HCT116 (cell line): ENCODE measurements around the gene METTL1. TPM values are rescaled to one million over a fixed set of nuclear protein-coding genes. Genes with fewer than 3 reads are reported as not detected.

ENCODE experiments used
- ATAC-seq: fragments of 200-7000 bp; cut with Tn5 transposase; 2 replicates; pipeline ENCODE4 v1.9.1; 2020; ENCODE audit warnings: mild to moderate bottlenecking, moderate library complexity
- BruUV-seq: library from RNA; stranded (reverse); fragments of 400-500 nt; replicated peaks from 2 replicates; lab custom pipeline; 2021; lab: Mats Ljungman, UMichigan
- CTCF ChIA-PET: fragments of 300-600 bp; sonication (Branson Sonifier 250); formaldehyde crosslinking; loops from one replicate; lab custom pipeline; 2021; ENCODE audit warnings: antibody characterized with exemption; lab: Charles Lee
- POLR2A ChIA-PET: fragments of 300-600, 350-600 bp; sonication (Branson Sonifier 250); formaldehyde crosslinking; loops from one replicate; lab custom pipeline; 2021; ENCODE audit warnings: antibody characterized with exemption; lab: Charles Lee
- RAD21 ChIA-PET, 2 experiments: fragments of 300-600 bp; sonication (Branson Sonifier 250); formaldehyde crosslinking; loops; one replicate each; lab custom pipeline; 2023; ENCODE audit warnings: low total read pairs in 2 of 2; ENCODE audit not compliant: uncharacterized antibody in 2 of 2, unreplicated experiment in 2 of 2, low non-redundant PET in 1 of 2; lab: Charles Lee
- DNase-seq: peaks from one replicate; pipeline ENCODE4 v3.0.0-alpha.2; 2010; ENCODE audit warnings: low read depth, low spot score
- H2AFZ ChIP-seq: fragments of 200-600 bp; shearing (Covaris generic), sonication (generic); 2 replicates; pipeline ENCODE4 v1.6.1; 2017; ENCODE audit warnings: low read depth, mixed run types, mixed read lengths, antibody characterized with exemption, low read length; ENCODE audit not compliant: poor library complexity, severe bottlenecking
- H3K27ac ChIP-seq: 2 replicates; pipeline ENCODE4 v1.5.1; 2012; ENCODE audit warnings: low read depth, low read length
- H3K27me3 ChIP-seq: fragments of 200-600 bp; sonication (generic); 2 replicates; pipeline ENCODE4 v1.6.1; 2016; ENCODE audit warnings: mixed run types, low read length, mixed read lengths; ENCODE audit not compliant: insufficient read depth
- H3K36me3 ChIP-seq, 2 experiments: fragments of 200-500 bp in 1 of 2; fragments of 200-600 bp in 1 of 2; sonication (Bioruptor generic) in 1 of 2; sonication (generic) in 1 of 2; 2 replicates each; pipeline versions ENCODE4 v1.5.1 to v1.6.1; 2014 to 2016; ENCODE audit warnings: low read length in 2 of 2, inconsistent platforms in 1 of 2, mixed read lengths in 1 of 2, mixed run types in 1 of 2; ENCODE audit not compliant: insufficient read depth in 2 of 2, control insufficient read depth in 1 of 2
- H3K4me1 ChIP-seq, 2 experiments: fragments of 200-600 bp in 1 of 2; sonication (generic) in 1 of 2; 2 replicates each; pipeline versions ENCODE4 v1.5.1 to v1.6.1; 2012 to 2017; ENCODE audit warnings: low read length in 2 of 2, inconsistent platforms in 1 of 2, mild to moderate bottlenecking in 1 of 2, mixed read lengths in 1 of 2, mixed run types in 1 of 2, moderate library complexity in 1 of 2; ENCODE audit not compliant: insufficient read depth in 2 of 2, control insufficient read depth in 1 of 2
- H3K4me2 ChIP-seq: fragments of 200-600 bp; sonication (generic); 2 replicates; pipeline ENCODE4 v1.6.1; 2017; ENCODE audit warnings: mixed run types, low read length, mixed read lengths
- H3K4me3 ChIP-seq, 2 experiments: fragments of 200-600 bp in 1 of 2; sonication (generic) in 1 of 2; replicated peaks in 1 of 2; 2 replicates each; pipeline ENCODE4 v1.5.1; 2011 to 2016; ENCODE audit warnings: low read length in 2 of 2, control low read depth in 1 of 2, low read depth in 1 of 2, mild to moderate bottlenecking in 1 of 2, mixed read lengths in 1 of 2, mixed run types in 1 of 2
- H3K79me2 ChIP-seq: fragments of 200-600 bp; sonication (generic); 2 replicates; pipeline ENCODE4 v1.6.1; 2017; ENCODE audit warnings: mild to moderate bottlenecking, mixed run types, low read length, moderate library complexity, mixed read lengths; ENCODE audit not compliant: insufficient read depth
- H3K9ac ChIP-seq: fragments of 200-600 bp; sonication (generic); 2 replicates; pipeline ENCODE4 v1.6.1; 2016; ENCODE audit warnings: low read length, mixed read lengths
- H3K9me2 ChIP-seq: fragments of 200-600 bp; sonication (generic), shearing (Covaris generic); 2 replicates; pipeline ENCODE4 v1.6.1; 2017; ENCODE audit warnings: mixed run types, mild to moderate bottlenecking, moderate library complexity; ENCODE audit not compliant: insufficient read depth
- H3K9me3 ChIP-seq, 2 experiments: fragments of 200-500 bp in 1 of 2; fragments of 200-600 bp in 1 of 2; sonication (Bioruptor generic) in 1 of 2; sonication (generic) in 1 of 2; 2 replicates each; pipeline ENCODE4 v1.6.1; 2014 to 2017; ENCODE audit warnings: low read length in 2 of 2, mixed read lengths in 2 of 2, inconsistent platforms in 1 of 2, low read depth in 1 of 2, mild to moderate bottlenecking in 1 of 2, mixed run types in 1 of 2, moderate library complexity in 1 of 2; ENCODE audit not compliant: control insufficient read depth in 1 of 2, insufficient read depth in 1 of 2
- H4K20me1 ChIP-seq: fragments of 200-600 bp; sonication (generic), shearing (Covaris generic); 2 replicates; pipeline ENCODE4 v1.6.1; 2017; ENCODE audit warnings: mixed run types, mild to moderate bottlenecking, moderate library complexity; ENCODE audit not compliant: insufficient read depth
- CBX3 ChIP-seq: IDR thresholded peaks from 2 replicates; pipeline ENCODE4 v1.6.1; 2012; ENCODE audit warnings: low read depth
- CEBPB ChIP-seq: IDR thresholded peaks from 2 replicates; pipeline ENCODE4 v1.6.1; 2012; ENCODE audit warnings: low read depth
- EGR1 ChIP-seq: IDR thresholded peaks from 2 replicates; pipeline ENCODE4 v1.6.1; 2012; ENCODE audit warnings: low read depth
- ELF1 ChIP-seq: IDR thresholded peaks from 2 replicates; pipeline ENCODE4 v1.6.1; 2012; ENCODE audit warnings: low read depth, borderline replicate concordance
- EZH2 ChIP-seq: fragments of 200-600 bp; sonication (generic); IDR thresholded peaks from 2 replicates; pipeline ENCODE4 v1.6.1; 2017; ENCODE audit warnings: antibody characterized with exemption, mixed run types
- FOSL1 ChIP-seq: IDR thresholded peaks from 2 replicates; pipeline ENCODE4 v1.6.1; 2012; ENCODE audit warnings: low read depth
- JUND ChIP-seq: IDR thresholded peaks from 2 replicates; pipeline ENCODE4 v1.6.1; 2012
- POLR2A ChIP-seq: IDR thresholded peaks from 2 replicates; pipeline ENCODE4 v1.7.0; 2011; ENCODE audit warnings: borderline replicate concordance; ENCODE audit not compliant: insufficient read depth, insufficient read length; ENCODE audit errors: extremely low read depth
- RAD21 ChIP-seq: IDR thresholded peaks from 2 replicates; pipeline ENCODE4 v1.6.1; 2012; ENCODE audit warnings: low read depth, mild to moderate bottlenecking
- SIN3A ChIP-seq: IDR thresholded peaks from 2 replicates; pipeline ENCODE4 v1.6.1; 2012; ENCODE audit warnings: low read depth
- SP1 ChIP-seq: IDR thresholded peaks from 2 replicates; pipeline ENCODE4 v1.6.1; 2012; ENCODE audit warnings: low read depth
- SRF ChIP-seq: IDR thresholded peaks from 2 replicates; pipeline ENCODE4 v1.6.1; 2012; ENCODE audit warnings: low read depth
- TCF7L2 ChIP-seq: IDR thresholded peaks from 2 replicates; pipeline ENCODE4 v1.7.0; 2011; ENCODE audit warnings: borderline replicate concordance, inconsistent platforms; ENCODE audit not compliant: insufficient read depth, insufficient read length; ENCODE audit errors: extremely low read depth
- YY1 ChIP-seq: IDR thresholded peaks from 2 replicates; pipeline ENCODE4 v1.6.1; 2011; ENCODE audit warnings: low read length, low read depth, moderate library complexity, mild to moderate bottlenecking; ENCODE audit not compliant: insufficient replicate concordance; ENCODE audit errors: extremely low read depth
- ZFX ChIP-seq: fragments of 450-650 bp; IDR thresholded peaks from 2 replicates; pipeline ENCODE4 v1.6.1; 2017
- ZNF274 ChIP-seq: fragments of 200-500 bp; sonication (Bioruptor generic); IDR thresholded peaks from 2 replicates; pipeline ENCODE4 v1.6.1; 2014; ENCODE audit warnings: mild to moderate bottlenecking, low read depth, low read length, inconsistent platforms
- intact Hi-C: fragments of 100-400 bp; cut with micrococcal nuclease; formaldehyde crosslinking; loops from 2 replicates; pipeline ENCODE4 v1.10.0; 2022
- total RNA-seq: library from RNA; stranded (reverse); gene quantifications from one replicate; pipeline ENCODE4 v1.2.1, GENCODE V29; 2021; ENCODE audit not compliant: unreplicated experiment
- TF ChIP-seq, protein P1 (sequence below): IDR thresholded peaks from 2 replicates; pipeline ENCODE4 v1.6.1; 2011; ENCODE audit warnings: mild to moderate bottlenecking, low read length, moderate library complexity; ENCODE audit not compliant: insufficient replicate concordance; ENCODE audit errors: extremely low read depth
- TF ChIP-seq, protein P2 (sequence below): IDR thresholded peaks from 2 replicates; pipeline ENCODE4 v1.6.1; 2012
- TF ChIP-seq, protein P3 (sequence below): IDR thresholded peaks from 2 replicates; pipeline ENCODE4 v1.6.1; 2012
- TF ChIP-seq, protein P4 (sequence below), 3 experiments: fragments of 200-600 bp in 1 of 3; sonication (generic) in 1 of 3; IDR thresholded peaks in 2 of 3; conservative IDR thresholded peaks in 1 of 3; 2 replicates each; pipeline ENCODE4 v1.5.1; 2012 to 2017; ENCODE audit warnings: low read depth in 2 of 3, low read length in 2 of 3, antibody characterized with exemption in 1 of 3, borderline replicate concordance in 1 of 3, control low read depth in 1 of 3, mild to moderate bottlenecking in 1 of 3, mixed read lengths in 1 of 3, mixed run types in 1 of 3, moderate library complexity in 1 of 3; ENCODE audit not compliant: insufficient read depth in 1 of 3

The METTL1 gene
- total RNA-seq, 1 experiment from 2014 or later, result 56.6 TPM

DNA sequence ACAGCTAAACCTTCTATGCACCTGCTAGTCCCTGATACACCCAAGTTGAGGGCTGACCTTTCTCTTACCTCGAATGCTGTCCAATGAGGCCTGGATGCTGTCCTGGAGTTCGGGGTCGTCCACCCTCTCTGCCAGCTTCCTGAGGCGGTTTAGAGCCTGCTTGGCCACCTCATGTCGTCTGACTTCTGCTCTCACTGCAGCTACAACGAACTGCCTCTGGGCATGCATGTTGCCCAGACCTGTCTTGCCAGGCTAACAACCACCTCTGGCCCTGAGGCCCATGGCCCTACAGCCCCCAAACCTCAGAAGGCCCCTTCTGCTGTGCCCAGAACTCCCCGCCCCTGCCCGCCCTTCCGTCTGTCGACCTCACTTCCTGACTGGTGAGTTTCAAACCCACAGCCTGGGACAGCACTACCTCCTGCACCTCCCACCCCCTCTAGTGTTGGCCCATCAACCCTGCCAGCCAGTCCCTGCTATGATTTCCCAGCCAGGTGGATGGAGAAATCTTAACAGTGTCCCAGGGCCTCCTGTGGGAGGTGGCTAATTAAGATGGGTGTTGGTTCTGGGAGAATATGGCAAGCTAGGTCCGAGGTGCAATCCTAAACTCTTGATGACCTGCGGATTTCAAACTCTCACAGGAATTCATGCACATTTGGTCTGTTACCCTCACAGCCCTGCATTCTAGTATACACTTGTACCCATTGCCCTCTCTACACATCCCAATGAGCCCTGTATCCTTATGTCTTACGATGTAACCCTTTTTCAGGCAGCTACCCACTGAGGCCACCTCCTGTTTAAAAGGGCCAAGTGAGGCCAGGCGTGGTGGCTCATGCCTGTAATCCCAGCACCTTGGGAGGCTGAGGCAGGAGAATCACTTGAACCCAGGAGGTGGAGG, 29.8 kb downstream of the METTL1 start:
- ChIA-PET POLR2A (interaction anchor here (0.8 to 1.9 kb wide), 2 partner anchors 16 to 24 kb away, joined by 3 to 5 read pairs; no protein-coding TSS in a partner anchor), RAD21 (interaction anchor here (0.6 to 1.4 kb wide), 2 partner anchors 45 to 159 kb away, joined by 3 read pairs; no protein-coding TSS in a partner anchor), CTCF (interaction anchor here (1.2 to 1.8 kb wide), 3 partner anchors 15 to 159 kb away, joined by 7 to 13 read pairs (median 11); no protein-coding TSS in a partner anchor)
- Histone ChIP-seq H3K4me2 (peak overlapping the region; percentile 87), H3K27ac (peak overlapping the region; percentile 46), H3K9me2 (no peaks in the 10 kb centered on the region), H3K4me3 (peak overlapping the region; percentile 71 to 79), H3K36me3 (peaks cover 4 to 6% of the 10 kb centered on the region in 2 experiments; a peak in 3 of 4 replicates), H3K9ac (peak overlapping the region; percentile 69), H4K20me1 (no peaks in the 10 kb centered on the region), H3K9me3 (no peaks in the 10 kb centered on the region), H3K4me1 (peaks cover 10 to 36% of the 10 kb centered on the region in 2 experiments; a peak in 3 of 4 replicates), H3K79me2 (no peaks in the 10 kb centered on the region), H2AFZ (no peak overlapping the region), H3K27me3 (no peaks in the 10 kb centered on the region)
- intact Hi-C loops, result loop anchor here (1.0 to 2.0 kb wide), 2 partner anchors 15 to 159 kb away; no protein-coding TSS in a partner anchor
- DNase-seq, result peak; percentile 81
- no TSS peak for BruUV-seq
- peak; percentile 77 for ATAC-seq
- no peak for TF ChIP-seq EZH2
- TF ChIP-seq YY1, result no peak
- TF ChIP-seq, protein P1, sequence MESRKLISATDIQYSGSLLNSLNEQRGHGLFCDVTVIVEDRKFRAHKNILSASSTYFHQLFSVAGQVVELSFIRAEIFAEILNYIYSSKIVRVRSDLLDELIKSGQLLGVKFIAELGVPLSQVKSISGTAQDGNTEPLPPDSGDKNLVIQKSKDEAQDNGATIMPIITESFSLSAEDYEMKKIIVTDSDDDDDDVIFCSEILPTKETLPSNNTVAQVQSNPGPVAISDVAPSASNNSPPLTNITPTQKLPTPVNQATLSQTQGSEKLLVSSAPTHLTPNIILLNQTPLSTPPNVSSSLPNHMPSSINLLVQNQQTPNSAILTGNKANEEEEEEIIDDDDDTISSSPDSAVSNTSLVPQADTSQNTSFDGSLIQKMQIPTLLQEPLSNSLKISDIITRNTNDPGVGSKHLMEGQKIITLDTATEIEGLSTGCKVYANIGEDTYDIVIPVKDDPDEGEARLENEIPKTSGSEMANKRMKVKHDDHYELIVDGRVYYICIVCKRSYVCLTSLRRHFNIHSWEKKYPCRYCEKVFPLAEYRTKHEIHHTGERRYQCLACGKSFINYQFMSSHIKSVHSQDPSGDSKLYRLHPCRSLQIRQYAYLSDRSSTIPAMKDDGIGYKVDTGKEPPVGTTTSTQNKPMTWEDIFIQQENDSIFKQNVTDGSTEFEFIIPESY, result no peak
- peak; percentile 28 for TF ChIP-seq ZFX
- no peak for TF ChIP-seq FOSL1
- TF ChIP-seq ZNF274, result no peak
- TF ChIP-seq, protein P2, sequence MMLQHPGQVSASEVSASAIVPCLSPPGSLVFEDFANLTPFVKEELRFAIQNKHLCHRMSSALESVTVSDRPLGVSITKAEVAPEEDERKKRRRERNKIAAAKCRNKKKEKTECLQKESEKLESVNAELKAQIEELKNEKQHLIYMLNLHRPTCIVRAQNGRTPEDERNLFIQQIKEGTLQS, result no peak
- no peak for TF ChIP-seq ELF1
- TF ChIP-seq SP1, result no peak
- TF ChIP-seq JUND, result no peak
- TF ChIP-seq SRF, result no peak
- no peak for TF ChIP-seq CBX3
- no peak for TF ChIP-seq TCF7L2
- TF ChIP-seq, protein P3, sequence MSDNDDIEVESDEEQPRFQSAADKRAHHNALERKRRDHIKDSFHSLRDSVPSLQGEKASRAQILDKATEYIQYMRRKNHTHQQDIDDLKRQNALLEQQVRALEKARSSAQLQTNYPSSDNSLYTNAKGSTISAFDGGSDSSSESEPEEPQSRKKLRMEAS, result no peak
- TF ChIP-seq, protein P4, sequence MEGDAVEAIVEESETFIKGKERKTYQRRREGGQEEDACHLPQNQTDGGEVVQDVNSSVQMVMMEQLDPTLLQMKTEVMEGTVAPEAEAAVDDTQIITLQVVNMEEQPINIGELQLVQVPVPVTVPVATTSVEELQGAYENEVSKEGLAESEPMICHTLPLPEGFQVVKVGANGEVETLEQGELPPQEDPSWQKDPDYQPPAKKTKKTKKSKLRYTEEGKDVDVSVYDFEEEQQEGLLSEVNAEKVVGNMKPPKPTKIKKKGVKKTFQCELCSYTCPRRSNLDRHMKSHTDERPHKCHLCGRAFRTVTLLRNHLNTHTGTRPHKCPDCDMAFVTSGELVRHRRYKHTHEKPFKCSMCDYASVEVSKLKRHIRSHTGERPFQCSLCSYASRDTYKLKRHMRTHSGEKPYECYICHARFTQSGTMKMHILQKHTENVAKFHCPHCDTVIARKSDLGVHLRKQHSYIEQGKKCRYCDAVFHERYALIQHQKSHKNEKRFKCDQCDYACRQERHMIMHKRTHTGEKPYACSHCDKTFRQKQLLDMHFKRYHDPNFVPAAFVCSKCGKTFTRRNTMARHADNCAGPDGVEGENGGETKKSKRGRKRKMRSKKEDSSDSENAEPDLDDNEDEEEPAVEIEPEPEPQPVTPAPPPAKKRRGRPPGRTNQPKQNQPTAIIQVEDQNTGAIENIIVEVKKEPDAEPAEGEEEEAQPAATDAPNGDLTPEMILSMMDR (IDR thresholded peaks at IDR 0.05 in 2 of 3, conservative IDR thresholded peaks at IDR 0.05 in 1 of 3; ENCODE audit: borderline replicate concordance in 1 of 3, insufficient read depth in 1 of 3, low read depth in 2 of 3, low read length in 2 of 3), result peak; percentile 47 to 71 (median 70); a peak in 5 of 6 replicates
- no peak; the same call in 1 of the 2 replicates for TF ChIP-seq CEBPB
- TF ChIP-seq SIN3A, result peak; percentile 63; the same call in 1 of the 2 replicates
- TF ChIP-seq POLR2A, result peak; percentile 63
- peak; percentile 70 for TF ChIP-seq RAD21
- no peak for TF ChIP-seq EGR1
